Esophagus mucosa (tissue), 1 donor: ENCODE data around the gene GPR21. TPM values are rescaled to one million over a fixed set of nuclear protein-coding genes. Genes with fewer than 3 reads are reported as not detected.

Experiments
- ATAC-seq: fragments of 200-7000 bp; cut with Tn5 transposase; one replicate; pipeline ENCODE4 v1.9.1; 2020
- total RNA-seq: library from RNA; stranded (reverse); gene quantifications from one replicate; pipeline ENCODE4 v1.2.4, GENCODE V29; 2023
- donor health status: DM: yes; HTN: yes; CAD: no.

The GPR21 gene
- 0.76 TPM for total RNA-seq

- no peak for ATAC-seq
These were observed at the start of gene GPR21 for GRCh38 chr9:123033352-123033751. TSS of gene GPR21 (plus strand) at chr9:123033667. CDS start at chr9:123034567, 900 bp downstream.

GRCh38 chr9:122986010-122986409 lies 47.5 kb upstream of the GPR21 start:
- no peak for ATAC-seq

- no peak for ATAC-seq
These were observed 45.3 kb upstream of the GPR21 start for GRCh38 chr9:122988141-122988540.

- no peak for ATAC-seq
These were observed 44.4 kb upstream of the GPR21 start for GRCh38 chr9:122988920-122989621.

GRCh38 chr9:122991370-122991830 lies 42.1 kb upstream of the GPR21 start:
- ATAC-seq: peak; percentile 97

GRCh38 chr9:122996586-122996985 lies 36.9 kb upstream of the GPR21 start:
- no peak for ATAC-seq

GRCh38 chr9:122998448-122998847 lies 35.0 kb upstream of the GPR21 start:
- ATAC-seq: no peak

GRCh38 chr9:123000371-123001068 lies 32.9 kb upstream of the GPR21 start:
- no peak for ATAC-seq

- ATAC-seq: no peak
These were observed 30.7 kb upstream of the GPR21 start for GRCh38 chr9:123002754-123003153.

GRCh38 chr9:123003466-123003865 lies 30.0 kb upstream of the GPR21 start:
- ATAC-seq: no peak

- ATAC-seq: no peak
These were observed 27.5 kb upstream of the GPR21 start for GRCh38 chr9:123005964-123006363.

GRCh38 chr9:123007269-123007668 lies 26.2 kb upstream of the GPR21 start:
- no peak for ATAC-seq

- no peak for ATAC-seq
These were observed 24.6 kb upstream of the GPR21 start for GRCh38 chr9:123008909-123009308.

GRCh38 chr9:123011380-123011779 lies 22.1 kb upstream of the GPR21 start:
- no peak for ATAC-seq

GRCh38 chr9:123011878-123012528 lies 21.5 kb upstream of the GPR21 start:
- no peak for ATAC-seq

GRCh38 chr9:123016631-123017030 lies 16.8 kb upstream of the GPR21 start:
- no peak for ATAC-seq

GRCh38 chr9:123020796-123021195 lies 12.7 kb upstream of the GPR21 start:
- no peak for ATAC-seq

- ATAC-seq: no peak
These were observed 7.0 kb upstream of the GPR21 start for GRCh38 chr9:123026425-123026824.

GRCh38 chr9:123027517-123027916 lies 6.0 kb upstream of the GPR21 start:
- no peak for ATAC-seq

- ATAC-seq: no peak
These were observed 5.3 kb upstream of the GPR21 start for GRCh38 chr9:123028136-123028535.

- no peak for ATAC-seq
These were observed 4.5 kb upstream of the GPR21 start for GRCh38 chr9:123028973-123029372.

GRCh38 chr9:123031963-123032362 lies 1.5 kb upstream of the GPR21 start:
- no peak for ATAC-seq

- no peak for ATAC-seq
These were observed 566 bp downstream of the GPR21 start for GRCh38 chr9:123033864-123034601.
